ENCODE data around the gene PPP5C. TPM values are rescaled to one million over a fixed set of nuclear protein-coding genes. Genes with fewer than 3 reads are reported as not detected.

Gene PPP5C
- total RNA-seq, 2 experiments from 2014 or later = 105 to 118 TPM

DNA sequence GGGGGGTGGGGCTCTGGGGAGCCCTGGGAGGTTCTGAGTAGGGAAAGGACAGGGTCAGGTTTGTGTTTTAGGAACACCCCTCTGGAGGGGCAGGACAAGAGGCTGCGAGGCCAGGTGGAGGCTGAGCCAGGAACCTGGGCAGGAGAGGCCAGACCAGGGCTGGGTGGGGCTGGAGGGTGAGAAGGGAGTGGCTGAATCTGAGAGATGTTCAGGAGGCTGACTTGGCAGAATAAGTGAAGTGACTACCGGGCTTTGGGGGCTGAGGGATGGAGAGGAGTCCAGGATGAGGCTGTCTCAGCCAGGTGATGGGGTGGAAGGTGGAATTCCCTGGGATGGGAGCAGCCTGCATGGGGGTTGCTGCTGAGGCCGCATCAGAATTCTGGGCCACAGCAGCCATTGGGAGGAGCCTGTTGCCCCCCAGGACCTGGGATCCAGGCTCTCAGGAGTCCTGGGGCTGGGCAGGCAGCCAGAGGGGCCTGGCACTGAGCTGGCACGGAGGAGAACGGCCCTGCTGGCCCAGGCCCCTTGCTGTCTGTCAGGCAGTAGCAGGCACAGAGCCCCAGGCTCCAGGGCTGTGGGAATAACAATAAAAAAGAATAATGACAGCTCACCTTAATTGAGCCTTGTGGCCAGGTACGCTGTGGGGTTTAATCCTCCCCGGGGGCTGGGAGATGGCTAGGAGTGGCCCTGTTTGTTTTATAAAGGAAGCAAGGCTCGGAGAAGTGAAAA, 3.3 kb downstream of the PPP5C start:
- CTCF ChIA-PET (ENCODE audit: unreplicated experiment) = no interaction called here
- peak; percentile 25 for DNase-seq (ENCODE audit: low spot score)
- peaks cover 47% of the 10 kb centered on the region for H3K36me3 ChIP-seq (ENCODE audit: insufficient read depth, low read length)

DNA sequence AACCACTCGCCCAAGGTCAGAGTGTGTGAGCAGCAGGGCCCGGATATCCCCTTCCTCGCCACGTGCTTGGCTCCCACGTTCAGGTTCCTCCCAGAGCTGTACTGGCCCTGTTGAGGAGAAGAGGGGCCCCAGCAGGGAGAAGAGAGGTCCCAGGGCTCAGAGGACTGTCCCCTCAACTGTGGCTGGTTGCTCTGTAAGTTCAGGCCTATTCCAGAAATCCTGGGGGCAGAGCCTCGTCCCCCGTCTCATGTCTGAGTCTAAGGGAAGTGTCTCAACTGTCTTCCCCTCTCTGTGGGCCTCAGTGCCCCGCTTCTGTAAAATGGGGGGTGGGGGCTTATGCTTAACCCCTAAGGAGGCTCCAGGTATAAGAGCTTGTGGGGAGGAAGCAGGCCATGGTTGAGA, 3.9 kb downstream of the PPP5C start:
- peak overlapping the region; percentile 95 for H3K4me2 ChIP-seq (ENCODE audit: low read length)
- CTCF ChIA-PET (ENCODE audit: unreplicated experiment) = no interaction called here
- H3K9me3 ChIP-seq (ENCODE audit: low read length) = no peaks in the 10 kb centered on the region
- H3K79me2 ChIP-seq (ENCODE audit: insufficient read depth, low read depth, low read length) = peaks cover 68% of the 10 kb centered on the region
- intact Hi-C loops (cut with micrococcal nuclease; ENCODE audit: unreplicated experiment) = no loop called here
- H3K4me1 ChIP-seq (ENCODE audit: insufficient read depth, low read length, poor library complexity, severe bottlenecking) = peaks cover 62% of the 10 kb centered on the region
- 0 out of 2 replicates have a peak, but pooled peaks cover 5% of the 10 kb centered on the region for H4K20me1 ChIP-seq (ENCODE audit: insufficient read depth, low read length)
- peaks cover 53% of the 10 kb centered on the region for H3K36me3 ChIP-seq (ENCODE audit: insufficient read depth, low read length)
- peak overlapping the region; percentile 90 for H3K27ac ChIP-seq (ENCODE audit: low read depth, low read length, poor library complexity, severe bottlenecking)
- peak overlapping the region; percentile 100 for H3K4me3 ChIP-seq (ENCODE audit: low read depth, low read length, poor library complexity, severe bottlenecking)
- no peak for TF ChIP-seq EZH2phosphoT487 (IDR thresholded peaks at IDR 0.05; ENCODE audit: borderline replicate concordance, low read depth, low read length)
- TF ChIP-seq, protein P1, sequence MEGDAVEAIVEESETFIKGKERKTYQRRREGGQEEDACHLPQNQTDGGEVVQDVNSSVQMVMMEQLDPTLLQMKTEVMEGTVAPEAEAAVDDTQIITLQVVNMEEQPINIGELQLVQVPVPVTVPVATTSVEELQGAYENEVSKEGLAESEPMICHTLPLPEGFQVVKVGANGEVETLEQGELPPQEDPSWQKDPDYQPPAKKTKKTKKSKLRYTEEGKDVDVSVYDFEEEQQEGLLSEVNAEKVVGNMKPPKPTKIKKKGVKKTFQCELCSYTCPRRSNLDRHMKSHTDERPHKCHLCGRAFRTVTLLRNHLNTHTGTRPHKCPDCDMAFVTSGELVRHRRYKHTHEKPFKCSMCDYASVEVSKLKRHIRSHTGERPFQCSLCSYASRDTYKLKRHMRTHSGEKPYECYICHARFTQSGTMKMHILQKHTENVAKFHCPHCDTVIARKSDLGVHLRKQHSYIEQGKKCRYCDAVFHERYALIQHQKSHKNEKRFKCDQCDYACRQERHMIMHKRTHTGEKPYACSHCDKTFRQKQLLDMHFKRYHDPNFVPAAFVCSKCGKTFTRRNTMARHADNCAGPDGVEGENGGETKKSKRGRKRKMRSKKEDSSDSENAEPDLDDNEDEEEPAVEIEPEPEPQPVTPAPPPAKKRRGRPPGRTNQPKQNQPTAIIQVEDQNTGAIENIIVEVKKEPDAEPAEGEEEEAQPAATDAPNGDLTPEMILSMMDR (conservative IDR thresholded peaks at IDR 0.05; ENCODE audit: low read length) = no peak
- H2AFZ ChIP-seq (ENCODE audit: low read length) = no peak overlapping the region
- no TSS peak for BruUV-seq (replicated peaks)
- peak; percentile 51 for DNase-seq (ENCODE audit: low spot score)
- POLR2A ChIA-PET = no interaction called here
- no peaks in the 10 kb centered on the region for H3K9me2 ChIP-seq (ENCODE audit: insufficient read depth, low read length)

More for the DNA sequence above, 3.3 kb downstream of the PPP5C start:
- H2AFZ ChIP-seq (ENCODE audit: low read length) = no peak overlapping the region
- H3K79me2 ChIP-seq (ENCODE audit: insufficient read depth, low read depth, low read length) = peaks cover 68% of the 10 kb centered on the region
- H3K4me1 ChIP-seq (ENCODE audit: insufficient read depth, low read length, poor library complexity, severe bottlenecking) = peaks cover 61% of the 10 kb centered on the region
- TF ChIP-seq EZH2phosphoT487 (IDR thresholded peaks at IDR 0.05; ENCODE audit: borderline replicate concordance, low read depth, low read length) = no peak
- TF ChIP-seq, protein P1 (conservative IDR thresholded peaks at IDR 0.05; ENCODE audit: low read length) = no peak
- no peaks in the 10 kb centered on the region for H3K9me3 ChIP-seq (ENCODE audit: low read length)
- BruUV-seq (replicated peaks) = no TSS peak
- POLR2A ChIA-PET = no interaction called here
- H3K9me2 ChIP-seq (ENCODE audit: insufficient read depth, low read length) = no peaks in the 10 kb centered on the region
- peak overlapping the region; percentile 90 for H3K27ac ChIP-seq (ENCODE audit: low read depth, low read length, poor library complexity, severe bottlenecking)
- peak overlapping the region; percentile 100 for H3K4me3 ChIP-seq (ENCODE audit: low read depth, low read length, poor library complexity, severe bottlenecking)
- H3K4me2 ChIP-seq (ENCODE audit: low read length) = peak overlapping the region; percentile 95
- intact Hi-C loops (cut with micrococcal nuclease; ENCODE audit: unreplicated experiment) = no loop called here
- H4K20me1 ChIP-seq (ENCODE audit: insufficient read depth, low read length) = 0 out of 2 replicates have a peak, but pooled peaks cover 5% of the 10 kb centered on the region

Data from OCI-LY7 (cell line).